HG02610 (cell line): ENCODE data around the gene TRIM31.

Source experiments
- ATAC-seq: cut with Tn5 transposase; IDR thresholded peaks from one replicate; pipeline ENCODE4 v1.9.1; 2021; ENCODE audit warnings: mild to moderate bottlenecking, moderate library complexity; ENCODE audit not compliant: unreplicated experiment

TRIM31 gene

GRCh38 chr6:30113003-30113759, at the start of gene TRIM31:
TSS of gene TRIM31 (minus strand) at chr6:30113090. CDS start at chr6:30112805, 285 bp downstream.
- no peak for ATAC-seq

GRCh38 chr6:30162265-30163089, 49.6 kb upstream of the TRIM31 start:
- ATAC-seq = no peak

GRCh38 chr6:30160785-30161531, 48.1 kb upstream of the TRIM31 start, which contains the start of gene TRIM10:
TSS of gene TRIM10 (minus strand) at chr6:30161211. CDS start at chr6:30160858, 353 bp downstream.
- no peak for ATAC-seq

GRCh38 chr6:30160008-30160784, 47.3 kb upstream of the TRIM31 start:
- ATAC-seq = no peak

- no peak for ATAC-seq
These were observed 45.7 kb upstream of the TRIM31 start for GRCh38 chr6:30158475-30159040.

GRCh38 chr6:30157999-30158398, 45.1 kb upstream of the TRIM31 start:
- ATAC-seq = no peak

GRCh38 chr6:30157581-30157980, 44.7 kb upstream of the TRIM31 start:
- no peak for ATAC-seq

- no peak for ATAC-seq
These were observed 43.9 kb upstream of the TRIM31 start for GRCh38 chr6:30156774-30157173.

- no peak for ATAC-seq
These were observed 43.3 kb upstream of the TRIM31 start for GRCh38 chr6:30156262-30156599.

- ATAC-seq = no peak
These were observed 42.8 kb upstream of the TRIM31 start for GRCh38 chr6:30155520-30156261.

GRCh38 chr6:30154709-30155519, 42.0 kb upstream of the TRIM31 start:
- ATAC-seq = no peak

GRCh38 chr6:30154061-30154460, 41.2 kb upstream of the TRIM31 start:
- ATAC-seq = no peak

- ATAC-seq = no peak
These were observed 40.2 kb upstream of the TRIM31 start for GRCh38 chr6:30152910-30153610.

GRCh38 chr6:30152016-30152673, 39.3 kb upstream of the TRIM31 start:
- no peak for ATAC-seq

- ATAC-seq = no peak
These were observed 38.7 kb upstream of the TRIM31 start for GRCh38 chr6:30151580-30151979.

GRCh38 chr6:30150671-30151395, 37.9 kb upstream of the TRIM31 start:
- no peak for ATAC-seq
